Muscle layer of colon (tissue), 2 donors: Measurements from ENCODE around the gene PSMD6.

Experiments
- H3K27ac ChIP-seq: one replicate; pipeline ENCODE4 v1.7.0; 2013; ENCODE audit warnings: low read depth, mild to moderate bottlenecking, low read length, moderate library complexity
- H3K27me3 ChIP-seq, 2 donors: one replicate each; pipeline ENCODE4 v1.7.0; 2013; ENCODE audit warnings: low read length in 2 of 2, mild to moderate bottlenecking in 2 of 2; ENCODE audit not compliant: insufficient read depth in 2 of 2, control insufficient read depth in 1 of 2
- H3K36me3 ChIP-seq: one replicate; pipeline ENCODE4 v1.7.0; 2013; ENCODE audit warnings: mild to moderate bottlenecking, low read length; ENCODE audit not compliant: insufficient read depth
- H3K4me1 ChIP-seq: one replicate; pipeline ENCODE4 v1.7.0; 2013; ENCODE audit warnings: mild to moderate bottlenecking, low read length; ENCODE audit not compliant: insufficient read depth
- H3K4me3 ChIP-seq, 2 donors: one replicate each; pipeline ENCODE4 v1.7.0; 2013; ENCODE audit warnings: low read length in 2 of 2, low read depth in 1 of 2, mild to moderate bottlenecking in 1 of 2, moderate library complexity in 1 of 2
- H3K9ac ChIP-seq: one replicate; pipeline ENCODE4 v1.7.0; 2013; ENCODE audit warnings: low read length
- H3K9me3 ChIP-seq: one replicate; pipeline ENCODE4 v1.7.0; 2013; ENCODE audit warnings: mild to moderate bottlenecking, low read length
- donor health status: abdominal sarcoma.
- donor health status: Adenocarcinoma of cecum.

PSMD6 gene

DNA sequence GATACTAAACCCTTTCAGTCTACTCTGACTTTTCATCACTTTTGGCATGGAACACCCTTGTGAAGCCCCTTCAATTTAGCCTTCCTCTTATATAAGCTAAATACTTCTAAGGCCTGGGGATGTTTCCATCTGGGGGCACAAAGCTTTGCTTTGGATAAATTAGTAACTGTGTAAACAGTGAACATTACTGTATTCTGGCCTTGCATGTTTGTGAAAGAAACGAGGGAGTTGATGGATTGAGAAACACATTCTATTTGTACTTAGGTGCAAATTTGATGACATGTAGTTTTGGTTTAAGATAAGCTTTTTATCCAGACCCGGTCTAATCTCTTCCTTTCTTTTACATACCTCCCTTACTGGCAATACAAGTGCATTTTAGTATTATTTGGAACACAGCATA lies 19.7 kb downstream of the PSMD6 start:
- Histone ChIP-seq H3K4me3 (no peak overlapping the region), H3K27me3 (no peaks in the 10 kb centered on the region), H3K9ac (no peak overlapping the region), H3K4me1 (no peaks in the 10 kb centered on the region), H3K27ac (no peak overlapping the region), H3K36me3 (peaks cover 48% of the 10 kb centered on the region), H3K9me3 (no peaks in the 10 kb centered on the region)

DNA sequence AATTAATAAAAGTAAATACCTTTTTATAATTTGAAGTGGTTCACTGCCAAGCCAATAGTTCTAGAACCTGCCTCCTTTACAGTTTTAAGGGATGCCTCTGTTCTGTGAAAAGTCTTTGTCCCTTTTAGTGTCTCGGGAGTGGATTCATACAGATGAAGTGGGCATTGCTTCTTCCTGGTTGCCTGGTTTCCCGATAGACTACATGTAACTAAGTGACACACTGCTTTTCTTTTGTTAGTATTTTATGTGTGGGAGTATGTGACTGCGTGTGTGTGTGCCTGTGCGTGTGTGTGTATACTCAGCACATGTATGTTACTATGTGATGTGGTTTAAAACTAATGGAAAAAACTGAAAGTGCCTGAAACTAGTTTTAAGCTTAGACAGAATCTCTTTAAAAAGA lies 21.1 kb downstream of the PSMD6 start:
- H3K4me1 ChIP-seq, result no peaks in the 10 kb centered on the region
- H3K27ac ChIP-seq, result no peak overlapping the region
- H3K36me3 ChIP-seq, result peaks cover 40% of the 10 kb centered on the region
- no peaks in the 10 kb centered on the region for H3K9me3 ChIP-seq
- H3K27me3 ChIP-seq, result no peaks in the 10 kb centered on the region
- H3K4me3 ChIP-seq, result no peak overlapping the region
- H3K9ac ChIP-seq, result no peak overlapping the region

- no peak overlapping the region for H3K27ac ChIP-seq
Observed at GRCh38 chr3:64000453-64001055, 22.7 kb downstream of the PSMD6 start.

GRCh38 chr3:63998852-63999754 lies 24.2 kb downstream of the PSMD6 start:
- no peak overlapping the region for H3K9ac ChIP-seq
- no peaks in the 10 kb centered on the region for H3K4me1 ChIP-seq
- H3K4me3 ChIP-seq, result no peak overlapping the region
- H3K36me3 ChIP-seq, result peaks cover 38% of the 10 kb centered on the region
- H3K27me3 ChIP-seq, result no peaks in the 10 kb centered on the region
- no peaks in the 10 kb centered on the region for H3K9me3 ChIP-seq
- no peak overlapping the region for H3K27ac ChIP-seq

More at GRCh38 chr3:64000453-64001055, 22.7 kb downstream of the PSMD6 start:
- Histone ChIP-seq H3K9me3 (no peaks in the 10 kb centered on the region), H3K36me3 (peaks cover 35% of the 10 kb centered on the region), H3K4me3 (no peak overlapping the region), H3K4me1 (no peaks in the 10 kb centered on the region), H3K9ac (no peak overlapping the region), H3K27me3 (no peaks in the 10 kb centered on the region)

DNA sequence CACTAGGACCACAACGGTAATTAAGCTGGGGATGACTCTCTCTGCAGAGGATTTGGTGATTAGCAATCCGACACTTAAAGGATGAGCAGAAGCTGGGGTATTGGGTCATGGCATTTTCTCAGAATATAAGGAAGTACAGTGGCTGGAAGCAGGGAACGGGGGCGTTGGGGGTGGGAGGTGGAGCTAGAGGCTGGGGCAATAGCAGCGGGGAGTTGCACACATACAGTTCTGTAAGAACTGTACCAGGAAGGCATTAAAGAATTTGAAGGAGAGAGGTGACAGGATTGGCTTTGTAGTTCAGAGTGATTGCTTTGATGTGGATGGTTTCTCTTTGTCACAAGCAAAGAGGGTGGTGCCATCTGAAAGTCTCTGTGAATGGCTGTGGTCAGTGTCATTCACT lies 28.2 kb downstream of the PSMD6 start:
- H3K36me3 ChIP-seq, result peaks cover 52% of the 10 kb centered on the region
- no peaks in the 10 kb centered on the region for H3K27me3 ChIP-seq
- no peak overlapping the region for H3K27ac ChIP-seq

GRCh38 chr3:63993653-63994079 lies 29.6 kb downstream of the PSMD6 start:
- no peaks in the 10 kb centered on the region for H3K27me3 ChIP-seq
- H3K4me1 ChIP-seq, result peaks cover 5% of the 10 kb centered on the region
- H3K27ac ChIP-seq, result no peak overlapping the region
- no peak overlapping the region for H3K4me3 ChIP-seq
- H3K9ac ChIP-seq, result no peak overlapping the region
- H3K9me3 ChIP-seq, result no peaks in the 10 kb centered on the region
- H3K36me3 ChIP-seq, result peaks cover 66% of the 10 kb centered on the region

More for the DNA sequence above, 28.2 kb downstream of the PSMD6 start:
- Histone ChIP-seq H3K4me3 (no peak overlapping the region), H3K4me1 (peaks cover 5% of the 10 kb centered on the region), H3K9me3 (no peaks in the 10 kb centered on the region), H3K9ac (no peak overlapping the region)

DNA sequence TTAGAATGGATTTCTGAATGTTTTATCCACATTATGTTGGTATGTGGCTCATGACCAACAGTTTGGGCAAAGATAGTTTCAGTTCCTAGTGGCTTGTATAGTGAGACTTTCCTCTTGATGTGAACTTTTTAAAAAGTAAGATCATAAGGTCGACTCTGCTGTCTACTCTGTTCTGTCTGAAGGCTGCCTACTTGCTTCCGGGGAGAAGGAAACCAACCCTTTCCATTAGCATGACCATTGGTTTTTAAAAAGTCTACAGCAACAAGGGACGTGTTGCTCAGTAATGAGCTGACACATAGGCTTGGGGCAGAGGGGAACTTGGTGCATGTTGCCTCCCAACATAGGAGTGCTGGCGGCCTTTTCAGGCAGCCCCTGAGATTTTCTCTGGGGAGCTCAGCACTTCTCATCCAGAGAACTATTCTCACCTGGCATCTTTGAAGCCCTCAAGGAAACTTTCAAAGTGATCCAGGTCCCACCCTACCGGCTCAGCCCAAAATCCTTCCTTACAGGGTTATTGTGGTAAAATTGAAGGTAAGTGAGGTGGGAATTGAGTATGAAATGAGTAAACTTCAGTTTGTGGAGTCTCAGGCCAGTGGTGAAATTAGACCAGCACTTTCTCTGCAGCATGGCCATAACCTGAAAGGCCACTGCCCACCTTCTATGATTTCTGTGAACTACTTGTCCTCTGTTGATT lies 30.6 kb downstream of the PSMD6 start:
- Histone ChIP-seq H3K27me3 (no peaks in the 10 kb centered on the region), H3K4me3 (no peak overlapping the region), H3K9me3 (no peaks in the 10 kb centered on the region), H3K9ac (no peak overlapping the region), H3K36me3 (peaks cover 70% of the 10 kb centered on the region), H3K27ac (no peak overlapping the region), H3K4me1 (peaks cover 5% of the 10 kb centered on the region)

- H3K27me3 ChIP-seq, result no peaks in the 10 kb centered on the region
- H3K27ac ChIP-seq, result no peak overlapping the region
- H3K9ac ChIP-seq, result no peak overlapping the region
- H3K4me3 ChIP-seq, result no peak overlapping the region
- peaks cover 76% of the 10 kb centered on the region for H3K36me3 ChIP-seq
- no peaks in the 10 kb centered on the region for H3K9me3 ChIP-seq
- peaks cover 5% of the 10 kb centered on the region for H3K4me1 ChIP-seq
Observed at GRCh38 chr3:63991666-63992065, 31.6 kb downstream of the PSMD6 start.

- Histone ChIP-seq H3K27me3 (no peaks in the 10 kb centered on the region), H3K4me1 (peaks cover 5% of the 10 kb centered on the region), H3K4me3 (no peak overlapping the region), H3K9ac (no peak overlapping the region), H3K9me3 (no peaks in the 10 kb centered on the region), H3K27ac (no peak overlapping the region), H3K36me3 (peaks cover 67% of the 10 kb centered on the region)
Observed at GRCh38 chr3:63990733-63991132, 32.6 kb downstream of the PSMD6 start.

GRCh38 chr3:63990204-63990603 lies 33.1 kb downstream of the PSMD6 start:
- Histone ChIP-seq H3K27ac (no peak overlapping the region), H3K36me3 (peaks cover 62% of the 10 kb centered on the region), H3K4me3 (no peak overlapping the region), H3K9ac (no peak overlapping the region), H3K27me3 (no peaks in the 10 kb centered on the region), H3K4me1 (peaks cover 5% of the 10 kb centered on the region), H3K9me3 (no peaks in the 10 kb centered on the region)

GRCh38 chr3:63988943-63989342 lies 34.4 kb downstream of the PSMD6 start:
- peaks cover 63% of the 10 kb centered on the region for H3K36me3 ChIP-seq
- H3K9me3 ChIP-seq, result no peaks in the 10 kb centered on the region
- peaks cover 5% of the 10 kb centered on the region for H3K4me1 ChIP-seq
- H3K27ac ChIP-seq, result no peak overlapping the region
- H3K4me3 ChIP-seq, result no peak overlapping the region
- no peaks in the 10 kb centered on the region for H3K27me3 ChIP-seq
- H3K9ac ChIP-seq, result no peak overlapping the region
